ENCODE measurements around the gene PEX11G. TPM values are rescaled to one million over a fixed set of nuclear protein-coding genes. Genes with fewer than 3 reads are reported as not detected.

Gene PEX11G
- total RNA-seq, 1 donor from 2014 or later, result 2.1 TPM

GRCh38 chr19:7470540-7471305 lies 18.1 kb downstream of the PEX11G start:
- H3K4me3 ChIP-seq (ENCODE audit: low read depth, low read length), result no peak overlapping the region
- DNase-seq (ENCODE audit: low read depth), result no peak
- FAIRE-seq, result no peak
- TF ChIP-seq, protein P1, sequence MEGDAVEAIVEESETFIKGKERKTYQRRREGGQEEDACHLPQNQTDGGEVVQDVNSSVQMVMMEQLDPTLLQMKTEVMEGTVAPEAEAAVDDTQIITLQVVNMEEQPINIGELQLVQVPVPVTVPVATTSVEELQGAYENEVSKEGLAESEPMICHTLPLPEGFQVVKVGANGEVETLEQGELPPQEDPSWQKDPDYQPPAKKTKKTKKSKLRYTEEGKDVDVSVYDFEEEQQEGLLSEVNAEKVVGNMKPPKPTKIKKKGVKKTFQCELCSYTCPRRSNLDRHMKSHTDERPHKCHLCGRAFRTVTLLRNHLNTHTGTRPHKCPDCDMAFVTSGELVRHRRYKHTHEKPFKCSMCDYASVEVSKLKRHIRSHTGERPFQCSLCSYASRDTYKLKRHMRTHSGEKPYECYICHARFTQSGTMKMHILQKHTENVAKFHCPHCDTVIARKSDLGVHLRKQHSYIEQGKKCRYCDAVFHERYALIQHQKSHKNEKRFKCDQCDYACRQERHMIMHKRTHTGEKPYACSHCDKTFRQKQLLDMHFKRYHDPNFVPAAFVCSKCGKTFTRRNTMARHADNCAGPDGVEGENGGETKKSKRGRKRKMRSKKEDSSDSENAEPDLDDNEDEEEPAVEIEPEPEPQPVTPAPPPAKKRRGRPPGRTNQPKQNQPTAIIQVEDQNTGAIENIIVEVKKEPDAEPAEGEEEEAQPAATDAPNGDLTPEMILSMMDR (IDR thresholded peaks at IDR 0.05; ENCODE audit: insufficient read depth, low read length, severe bottlenecking), result no peak
- H3K27me3 ChIP-seq (ENCODE audit: control insufficient read depth, insufficient read depth, low read length), result no peaks in the 10 kb centered on the region
- peaks cover 21% of the 10 kb centered on the region for H3K36me3 ChIP-seq (ENCODE audit: control insufficient read depth, insufficient read depth, low read length)

GRCh38 chr19:7469669-7470285 lies 19.1 kb downstream of the PEX11G start:
- TF ChIP-seq, protein P1 (IDR thresholded peaks at IDR 0.05; ENCODE audit: insufficient read depth, low read length, severe bottlenecking), result no peak
- H3K36me3 ChIP-seq (ENCODE audit: control insufficient read depth, insufficient read depth, low read length), result peaks cover 24% of the 10 kb centered on the region
- no peak for FAIRE-seq
- H3K27me3 ChIP-seq (ENCODE audit: control insufficient read depth, insufficient read depth, low read length), result no peaks in the 10 kb centered on the region
- H3K4me3 ChIP-seq (ENCODE audit: low read depth, low read length), result no peak overlapping the region
- DNase-seq (ENCODE audit: low read depth), result no peak

GRCh38 chr19:7468840-7469239 lies 20.0 kb downstream of the PEX11G start:
- no peak for DNase-seq (ENCODE audit: low read depth)
- no peak for FAIRE-seq
- TF ChIP-seq, protein P1 (IDR thresholded peaks at IDR 0.05; ENCODE audit: insufficient read depth, low read length, severe bottlenecking), result no peak
- H3K27me3 ChIP-seq (ENCODE audit: control insufficient read depth, insufficient read depth, low read length), result no peaks in the 10 kb centered on the region
- H3K4me3 ChIP-seq (ENCODE audit: low read depth, low read length), result no peak overlapping the region
- H3K36me3 ChIP-seq (ENCODE audit: control insufficient read depth, insufficient read depth, low read length), result peaks cover 29% of the 10 kb centered on the region

DNA sequence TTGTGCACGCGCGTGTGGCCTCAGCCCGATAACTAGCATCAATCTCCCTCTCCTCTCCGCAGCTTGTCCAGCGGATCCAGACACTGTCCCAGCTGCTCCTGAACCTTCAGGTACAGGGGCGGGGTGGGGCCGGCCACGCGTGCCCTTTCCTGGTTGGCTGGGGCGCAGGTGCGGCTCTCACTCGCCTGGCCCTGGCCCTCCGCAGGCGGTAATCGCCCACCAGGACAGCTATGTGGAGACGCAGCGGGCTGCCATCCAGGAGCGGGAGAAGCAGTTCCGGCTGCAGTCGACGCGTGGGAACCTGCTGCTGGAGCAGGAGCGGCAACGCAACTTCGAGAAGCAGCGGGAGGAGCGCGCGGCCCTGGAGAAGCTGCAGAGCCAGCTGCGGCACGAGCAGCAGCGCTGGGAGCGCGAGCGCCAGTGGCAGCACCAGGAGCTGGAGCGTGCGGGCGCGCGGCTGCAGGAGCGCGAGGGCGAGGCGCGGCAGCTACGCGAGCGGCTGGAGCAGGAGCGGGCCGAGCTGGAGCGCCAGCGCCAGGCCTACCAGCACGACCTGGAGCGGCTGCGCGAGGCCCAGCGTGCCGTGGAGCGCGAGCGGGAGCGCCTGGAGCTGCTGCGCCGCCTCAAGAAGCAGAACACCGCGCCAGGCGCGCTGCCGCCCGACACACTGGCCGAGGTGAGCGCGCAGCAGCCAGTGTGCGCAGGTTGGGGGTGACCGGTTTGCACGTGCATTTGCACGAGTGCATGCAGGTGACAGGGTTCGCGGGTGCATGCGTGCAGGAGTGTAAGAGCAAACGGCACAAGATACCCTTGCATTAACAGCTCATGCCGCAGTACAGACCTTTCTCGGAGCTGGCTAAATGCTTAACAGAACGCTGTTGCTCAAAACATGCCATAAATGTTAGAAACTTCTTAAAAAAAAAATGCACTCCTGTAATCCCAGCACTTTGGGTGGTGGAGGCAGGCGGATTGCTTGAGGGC lies 21.5 kb downstream of the PEX11G start:
- TF ChIP-seq, protein P1 (IDR thresholded peaks at IDR 0.05; ENCODE audit: insufficient read depth, low read length, severe bottlenecking), result no peak
- no peak overlapping the region for H3K4me3 ChIP-seq (ENCODE audit: low read depth, low read length)
- no peak for FAIRE-seq
- no peaks in the 10 kb centered on the region for H3K27me3 ChIP-seq (ENCODE audit: control insufficient read depth, insufficient read depth, low read length)
- H3K36me3 ChIP-seq (ENCODE audit: control insufficient read depth, insufficient read depth, low read length), result peaks cover 35% of the 10 kb centered on the region
- DNase-seq (ENCODE audit: low read depth), result no peak

- H3K4me3 ChIP-seq (ENCODE audit: low read depth, low read length), result no peak overlapping the region
- peaks cover 39% of the 10 kb centered on the region for H3K36me3 ChIP-seq (ENCODE audit: control insufficient read depth, insufficient read depth, low read length)
- DNase-seq (ENCODE audit: low read depth) (no peak), FAIRE-seq (no peak)
- TF ChIP-seq, protein P1 (IDR thresholded peaks at IDR 0.05; ENCODE audit: insufficient read depth, low read length, severe bottlenecking), result no peak
- H3K27me3 ChIP-seq (ENCODE audit: control insufficient read depth, insufficient read depth, low read length), result no peaks in the 10 kb centered on the region
These were observed 25.3 kb downstream of the PEX11G start for GRCh38 chr19:7463575-7463974.
